HG03135 (cell line): ENCODE measurements around the gene ZNF516.
A peak's percentile ranks its signal among the peaks of the same experiment; 100 is the strongest.

Experiments used
- ATAC-seq: cut with Tn5 transposase; IDR thresholded peaks from one replicate; pipeline ENCODE4 v1.9.1; 2021; ENCODE audit warnings: mild to moderate bottlenecking, moderate library complexity; ENCODE audit not compliant: unreplicated experiment

The ZNF516 gene

GRCh38 chr18:76368976-76369375, 126.1 kb downstream of the ZNF516 start:
- no peak for ATAC-seq

GRCh38 chr18:76368271-76368670, 126.8 kb downstream of the ZNF516 start:
- no peak for ATAC-seq

- no peak for ATAC-seq
Observed at GRCh38 chr18:76367168-76368125, 127.6 kb downstream of the ZNF516 start.

- ATAC-seq: no peak
Observed at GRCh38 chr18:76365561-76365960, 129.5 kb downstream of the ZNF516 start.

- ATAC-seq: peak; percentile 72
Observed at GRCh38 chr18:76364282-76365259, 130.5 kb downstream of the ZNF516 start.

- ATAC-seq: no peak
Observed at GRCh38 chr18:76363436-76364120, 131.5 kb downstream of the ZNF516 start.

- no peak for ATAC-seq
Observed at GRCh38 chr18:76362676-76363075, 132.4 kb downstream of the ZNF516 start.

- ATAC-seq: no peak
Observed at GRCh38 chr18:76361219-76361618, 133.8 kb downstream of the ZNF516 start.

GRCh38 chr18:76359909-76360308, 135.1 kb downstream of the ZNF516 start:
- ATAC-seq: no peak

- ATAC-seq: no peak
Observed at GRCh38 chr18:76358774-76359173, 136.3 kb downstream of the ZNF516 start.

- ATAC-seq: no peak
Observed at GRCh38 chr18:76357585-76358260, 137.3 kb downstream of the ZNF516 start.

GRCh38 chr18:76357174-76357573, 137.9 kb downstream of the ZNF516 start:
- no peak for ATAC-seq

GRCh38 chr18:76356666-76357065, 138.4 kb downstream of the ZNF516 start:
- no peak for ATAC-seq

GRCh38 chr18:76354348-76354747, 140.7 kb downstream of the ZNF516 start:
- ATAC-seq: no peak

GRCh38 chr18:76353500-76353899, 141.5 kb downstream of the ZNF516 start:
- no peak for ATAC-seq

GRCh38 chr18:76353046-76353445, 142.0 kb downstream of the ZNF516 start:
- ATAC-seq: no peak

- no peak for ATAC-seq
Observed at GRCh38 chr18:76351961-76352581, 143.0 kb downstream of the ZNF516 start.

- ATAC-seq: no peak
Observed at GRCh38 chr18:76350134-76351025, 144.7 kb downstream of the ZNF516 start.
